GM21786 (cell line): Measurements from ENCODE around the gene RADIL.

Source experiments
- ATAC-seq: cut with Tn5 transposase; IDR thresholded peaks from one replicate; pipeline ENCODE4 v1.9.1; 2021; ENCODE audit not compliant: unreplicated experiment

RADIL gene

DNA sequence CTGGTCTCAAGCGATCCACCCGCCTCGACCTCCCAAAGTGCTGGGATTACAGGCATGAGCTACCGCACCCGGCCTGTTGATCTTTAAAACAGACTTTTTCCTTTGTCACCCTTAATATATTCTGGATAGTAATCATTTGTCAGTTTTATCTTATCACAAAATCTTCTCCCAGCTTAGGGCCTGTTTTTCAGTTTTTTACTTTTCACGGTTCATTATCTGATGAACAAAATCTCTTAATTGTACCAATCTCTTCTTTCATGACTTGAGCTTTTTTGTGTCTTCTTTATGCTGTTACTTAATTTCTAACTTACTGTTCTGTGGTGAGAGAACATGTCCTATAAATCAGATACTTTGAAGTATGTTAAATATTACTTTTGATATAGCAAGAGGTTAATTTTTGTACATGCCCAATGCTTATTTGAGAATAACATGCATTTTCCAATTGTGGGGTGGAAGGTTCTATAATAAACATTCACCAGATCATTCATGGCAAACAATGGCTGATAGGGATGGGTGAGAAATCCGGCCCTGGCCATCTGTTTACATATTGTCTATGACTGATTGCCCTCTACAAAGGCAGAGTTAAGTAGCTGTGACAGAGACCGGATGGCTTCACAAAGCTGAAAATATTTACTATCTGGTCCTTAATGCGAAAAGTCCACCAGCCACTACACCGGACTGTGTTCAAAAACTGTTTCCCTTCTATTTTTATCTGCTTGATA is 27.0 kb downstream of the RADIL start:
- ATAC-seq = no peak

DNA sequence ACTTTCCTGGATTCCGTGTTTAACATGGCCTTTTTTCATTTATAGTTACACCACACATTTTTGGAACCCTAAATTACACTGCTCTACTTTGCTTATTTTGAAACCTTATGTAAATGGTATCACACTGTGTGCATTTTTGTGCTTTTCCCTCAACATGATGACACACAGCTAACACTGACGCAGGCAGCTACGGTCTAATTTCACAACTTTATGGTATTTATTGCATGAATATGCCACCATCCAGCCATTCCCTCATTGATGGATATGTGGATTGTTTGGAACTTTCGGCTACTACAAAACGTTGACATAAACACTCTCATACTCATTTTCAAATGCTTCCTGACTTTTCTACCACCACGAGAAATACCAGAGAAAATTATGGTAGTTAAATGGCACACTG is 28.6 kb downstream of the RADIL start:
- no peak for ATAC-seq

DNA sequence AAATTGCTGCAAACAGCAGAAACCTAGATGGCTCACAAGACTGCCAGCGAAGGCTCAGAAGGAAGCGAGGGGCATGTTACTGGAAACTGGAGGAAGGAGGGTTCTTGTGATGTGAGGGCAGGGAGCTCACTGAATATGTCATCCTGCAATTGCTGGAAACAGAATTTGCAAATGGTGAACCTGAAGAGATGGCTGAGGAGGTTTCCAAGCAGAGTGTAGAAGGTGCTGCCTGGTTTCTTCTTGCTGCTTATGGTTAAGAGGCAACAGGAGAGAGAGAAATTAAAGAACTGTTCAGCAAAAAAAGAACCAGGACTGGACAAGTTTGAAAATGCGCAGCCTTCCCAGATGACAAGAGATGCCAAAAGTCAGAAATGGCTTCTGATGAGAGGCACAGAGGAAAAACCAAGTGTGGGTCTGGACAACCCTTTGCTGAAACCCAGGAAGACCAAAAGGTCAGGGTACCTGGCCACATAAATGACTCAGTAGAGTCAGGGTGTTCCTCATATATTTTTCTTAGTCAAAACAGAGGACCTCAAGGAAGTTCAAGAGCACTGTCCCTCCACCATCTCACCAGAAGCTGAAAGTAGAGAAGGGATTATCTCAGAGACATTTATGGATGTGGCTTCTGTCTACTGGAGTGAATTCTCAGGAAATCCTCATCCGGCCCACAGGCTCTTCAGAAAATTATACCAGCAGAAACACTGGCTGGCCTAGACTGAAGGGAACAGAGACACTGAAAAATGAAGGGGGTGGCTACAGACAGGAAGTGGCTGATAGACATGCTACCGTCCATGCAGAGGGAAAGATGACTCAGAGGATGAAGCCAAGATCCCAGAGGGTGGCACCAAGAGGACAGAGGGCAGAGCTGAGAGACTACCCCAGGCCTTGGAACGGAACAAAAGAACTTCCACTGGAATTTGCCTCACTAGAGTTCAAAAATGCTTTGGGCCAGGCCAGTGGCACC is 31.8 kb downstream of the RADIL start:
- ATAC-seq = no peak

GRCh38 chr7:4850262-4850795 is 33.2 kb downstream of the RADIL start:
- ATAC-seq = no peak

DNA sequence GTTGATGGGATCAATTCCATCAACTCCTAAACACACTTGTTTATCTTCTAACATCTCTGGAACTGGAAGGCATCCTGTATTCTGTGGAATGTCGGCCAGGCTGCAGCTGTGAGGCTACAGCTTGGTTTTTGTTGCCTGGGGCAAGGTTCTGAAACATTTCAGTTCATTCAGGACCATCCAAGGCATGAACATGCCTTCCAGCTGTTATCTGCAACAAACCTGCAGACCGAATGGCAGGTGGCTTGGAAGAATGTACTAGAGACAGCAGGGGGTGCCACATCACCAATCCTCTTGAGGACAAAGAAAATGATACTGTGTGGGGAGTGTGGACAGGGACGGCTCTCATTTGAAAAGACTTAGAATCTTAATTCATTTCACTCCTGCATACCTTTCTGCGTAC is 34.1 kb downstream of the RADIL start:
- ATAC-seq = no peak

GRCh38 chr7:4845740-4846142 is 37.8 kb downstream of the RADIL start:
- no peak for ATAC-seq

GRCh38 chr7:4842319-4843064 is 41.0 kb downstream of the RADIL start:
- ATAC-seq = no peak

GRCh38 chr7:4841836-4842235 is 41.7 kb downstream of the RADIL start:
- ATAC-seq = no peak

DNA sequence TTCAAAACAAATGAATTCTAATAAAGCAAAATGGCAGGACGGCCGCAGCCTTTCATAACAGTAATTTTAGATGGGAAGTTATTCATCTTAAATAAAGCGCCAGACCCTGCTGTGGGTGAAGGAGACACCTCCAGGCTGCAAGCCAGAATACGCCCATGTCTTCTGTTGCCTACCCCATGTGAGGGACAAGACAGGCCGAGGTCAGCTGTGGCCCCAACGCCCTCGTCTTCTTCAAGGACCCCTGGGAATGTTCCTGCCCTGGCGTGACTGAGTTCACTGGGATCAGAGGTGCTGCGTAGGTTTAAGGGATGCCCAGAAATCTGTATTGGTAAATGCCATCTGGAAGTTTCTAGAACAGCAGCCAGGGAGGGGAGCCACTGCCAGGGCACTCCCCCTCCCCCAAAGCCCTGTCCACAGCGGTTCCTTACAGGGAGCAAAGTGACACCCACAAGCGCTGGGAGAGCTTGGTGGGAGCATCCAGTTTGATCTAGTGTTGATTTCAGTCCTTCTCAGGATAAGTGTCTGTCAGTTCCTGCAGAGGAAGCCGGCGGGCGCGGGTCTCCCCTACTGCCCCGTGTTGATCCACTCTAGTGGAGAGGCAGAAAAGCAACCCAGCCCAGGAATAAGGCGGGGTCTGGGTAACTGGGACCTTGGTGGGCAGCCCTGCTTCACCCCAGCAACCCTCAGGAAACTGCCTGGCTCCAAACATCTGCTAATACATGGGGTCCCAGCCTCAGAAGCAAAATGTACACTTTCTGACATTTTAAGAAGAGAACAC is 42.3 kb downstream of the RADIL start:
- no peak for ATAC-seq

GRCh38 chr7:4840079-4840501 is 43.4 kb downstream of the RADIL start:
- ATAC-seq = no peak

DNA sequence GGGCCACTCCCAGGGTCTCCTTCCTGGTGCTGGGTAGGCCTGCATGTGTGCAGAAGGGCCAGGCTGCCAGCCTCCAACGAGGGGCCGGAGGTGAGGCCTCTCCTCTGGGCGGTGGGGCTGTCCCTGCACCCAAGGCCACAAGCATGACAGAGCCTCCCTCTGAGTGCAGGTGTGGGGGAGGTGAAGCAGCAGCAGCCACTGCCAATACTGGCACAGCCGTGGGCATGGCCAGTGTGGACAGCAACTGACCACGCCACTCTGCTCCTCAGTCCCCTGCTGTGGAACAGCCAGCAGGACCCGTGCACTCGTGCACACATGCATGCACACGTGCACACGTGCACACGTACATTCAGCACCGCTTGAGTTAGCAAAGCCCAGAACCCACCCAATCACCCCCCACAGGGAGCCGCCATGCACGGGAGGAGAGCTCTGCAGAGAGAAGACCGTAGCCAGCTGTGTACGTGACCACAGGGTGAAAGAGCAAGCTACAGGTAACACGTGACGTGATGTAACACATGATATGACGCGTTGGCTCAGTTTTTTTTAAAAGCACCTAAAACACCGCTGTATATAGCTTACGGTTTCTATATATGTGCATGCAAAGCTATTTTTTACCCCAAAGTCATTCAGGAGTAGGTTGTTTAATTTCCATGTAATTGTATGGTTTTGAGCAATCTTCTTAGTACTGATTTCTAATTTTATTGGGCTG is 44.7 kb downstream of the RADIL start:
- no peak for ATAC-seq

GRCh38 chr7:4837803-4838625 is 45.5 kb downstream of the RADIL start:
- no peak for ATAC-seq

- no peak for ATAC-seq
Observed at GRCh38 chr7:4837041-4837802, 46.3 kb downstream of the RADIL start.

GRCh38 chr7:4836206-4836661 is 47.3 kb downstream of the RADIL start:
- ATAC-seq = no peak

DNA sequence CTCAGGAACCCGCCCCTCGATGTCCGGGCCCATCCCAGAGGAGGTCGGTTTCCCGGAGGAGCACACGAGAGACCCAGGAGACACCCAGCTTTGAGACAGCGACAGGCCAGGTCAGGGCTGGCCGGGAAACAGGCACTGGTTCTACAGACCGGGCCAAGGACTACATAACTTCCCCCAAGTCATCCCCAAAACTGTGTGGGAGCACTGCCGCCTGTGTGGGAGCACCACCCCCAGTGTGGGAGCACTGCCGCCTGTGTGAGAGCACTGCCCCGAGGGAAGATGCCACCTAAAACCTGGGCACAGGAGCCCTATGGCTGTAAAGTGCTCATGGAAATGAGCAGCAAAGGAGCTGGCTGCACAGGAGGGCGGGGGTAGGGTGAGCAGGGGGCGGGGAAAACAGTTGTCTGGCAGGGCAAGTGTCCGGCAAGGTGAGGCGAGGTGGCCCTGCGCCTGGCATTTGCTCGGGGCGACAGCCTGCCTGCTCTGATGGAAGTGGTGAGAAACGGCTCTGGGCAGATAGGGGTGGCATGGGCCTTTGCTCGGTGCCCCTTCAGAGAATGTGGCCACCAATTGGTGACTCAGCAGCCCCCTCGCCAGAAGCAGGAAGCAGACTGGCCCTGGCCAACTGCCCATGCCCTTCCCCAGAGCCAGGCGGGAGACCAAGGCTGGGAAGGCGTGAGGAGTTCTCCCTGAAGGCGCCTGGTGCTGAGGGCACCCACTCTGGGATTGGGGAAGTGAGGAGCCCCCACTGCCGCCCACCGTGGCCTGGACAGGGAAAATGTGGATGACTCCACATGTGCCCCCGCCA is 47.9 kb downstream of the RADIL start:
- no peak for ATAC-seq

DNA sequence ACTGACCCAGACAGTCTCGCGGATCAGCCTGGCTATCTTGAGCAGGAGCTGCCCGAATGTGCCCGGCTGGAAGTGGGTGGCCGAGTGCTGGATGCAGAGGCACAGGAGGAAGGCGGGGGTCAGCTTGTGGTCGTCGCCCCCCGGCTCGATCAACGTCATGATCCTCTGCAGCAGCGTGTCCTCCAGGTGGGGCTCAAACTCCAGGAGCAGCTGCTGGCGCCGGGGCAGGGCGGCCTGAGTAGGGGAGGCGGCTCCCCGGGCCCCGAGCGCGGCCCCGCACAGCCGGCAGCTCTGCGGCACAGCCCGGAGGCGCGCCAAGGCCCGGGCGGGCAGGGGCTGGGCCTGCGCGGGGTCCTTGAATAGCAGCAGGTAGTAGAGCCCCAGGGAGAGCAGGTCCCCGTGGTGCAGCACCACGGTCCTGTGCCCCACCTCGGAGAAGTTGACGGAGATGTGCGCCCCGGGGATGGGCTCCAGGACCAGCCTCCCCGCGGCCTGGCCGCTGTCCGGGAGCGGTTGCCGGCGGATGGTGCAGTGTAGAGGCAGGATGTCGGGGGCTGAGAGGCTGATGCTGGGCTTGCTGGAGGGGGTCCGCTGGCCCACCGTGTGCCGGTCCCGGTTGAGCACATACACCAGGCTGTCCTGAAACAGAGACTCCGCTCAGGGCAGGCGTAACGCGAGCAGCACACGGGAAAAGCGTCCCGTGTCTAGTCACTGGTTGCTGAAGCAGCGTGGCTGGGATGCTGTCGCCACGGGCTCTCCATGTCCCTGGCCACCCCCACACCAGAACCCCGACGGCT is 48.7 kb downstream of the RADIL start:
- no peak for ATAC-seq
